Measurements from ENCODE around the gene TIMM17A.

TIMM17A gene

GRCh38 chr1:201982623-201983379 is 27.5 kb downstream of the TIMM17A start, which contains the start of gene RNPEP:
TSS of gene RNPEP (plus strand) at chr1:201982648. CDS start at chr1:201982667, 19 bp downstream.
- in situ Hi-C loops (cut with MboI; ENCODE audit: low sequenced_read_pairs) = no loop called here

- in situ Hi-C loops (cut with MboI; ENCODE audit: low sequenced_read_pairs) = no loop called here
These were observed 28.1 kb downstream of the TIMM17A start for GRCh38 chr1:201983380-201983805.

- in situ Hi-C loops (cut with MboI; ENCODE audit: low sequenced_read_pairs) = no loop called here
These were observed 29.1 kb downstream of the TIMM17A start for GRCh38 chr1:201984446-201984845.

- in situ Hi-C loops (cut with MboI; ENCODE audit: low sequenced_read_pairs) = no loop called here
These were observed 30.1 kb downstream of the TIMM17A start for GRCh38 chr1:201985355-201985754.

- in situ Hi-C loops (cut with MboI; ENCODE audit: low sequenced_read_pairs) = no loop called here
These were observed 33.3 kb downstream of the TIMM17A start for GRCh38 chr1:201988601-201989000.

GRCh38 chr1:201989354-201990128 is 34.2 kb downstream of the TIMM17A start:
- in situ Hi-C loops (cut with MboI; ENCODE audit: low sequenced_read_pairs) = no loop called here

- in situ Hi-C loops (cut with MboI; ENCODE audit: low sequenced_read_pairs) = no loop called here
These were observed 35.1 kb downstream of the TIMM17A start for GRCh38 chr1:201990427-201990826.

- in situ Hi-C loops (cut with MboI; ENCODE audit: low sequenced_read_pairs) = no loop called here
These were observed 44.4 kb downstream of the TIMM17A start for GRCh38 chr1:201999625-202000238.

- in situ Hi-C loops (cut with MboI; ENCODE audit: low sequenced_read_pairs) = no loop called here
These were observed 47.2 kb downstream of the TIMM17A start for GRCh38 chr1:202002507-202002906.

- in situ Hi-C loops (cut with MboI; ENCODE audit: low sequenced_read_pairs) = loop anchor here (5.0 kb wide), 1 partner anchor 118 kb away; the partner anchor contains the start of gene GPR37L1
These were observed 49.4 kb downstream of the TIMM17A start for GRCh38 chr1:202004711-202005110.

GRCh38 chr1:202005958-202006357 is 50.7 kb downstream of the TIMM17A start:
- in situ Hi-C loops (cut with MboI; ENCODE audit: low sequenced_read_pairs) = loop anchor here (5.0 kb wide), 1 partner anchor 116 kb away; the partner anchor contains the start of gene GPR37L1

GRCh38 chr1:202007304-202007703 is 52.0 kb downstream of the TIMM17A start:
- in situ Hi-C loops (cut with MboI; ENCODE audit: low sequenced_read_pairs) = loop anchor here (5.0 kb wide), 1 partner anchor 115 kb away; the partner anchor contains the start of gene GPR37L1

- in situ Hi-C loops (cut with MboI; ENCODE audit: low sequenced_read_pairs) = loop anchor here (5.0 kb wide), 1 partner anchor 114 kb away; the partner anchor contains the start of gene GPR37L1
These were observed 52.6 kb downstream of the TIMM17A start for GRCh38 chr1:202007805-202008489.

- in situ Hi-C loops (cut with MboI; ENCODE audit: low sequenced_read_pairs) = loop anchor here (5.0 kb wide), 1 partner anchor 113 kb away; the partner anchor contains the start of gene GPR37L1
These were observed 54.2 kb downstream of the TIMM17A start for GRCh38 chr1:202009326-202010179.

- in situ Hi-C loops (cut with MboI; ENCODE audit: low sequenced_read_pairs) = no loop called here
These were observed 55.1 kb downstream of the TIMM17A start, which contains the start of gene ELF3 for GRCh38 chr1:202010180-202011015. TSS of gene ELF3 (plus strand) at chr1:202010587. CDS start at chr1:202011137, 550 bp downstream.

GRCh38 chr1:202011994-202012393 is 56.7 kb downstream of the TIMM17A start:
- in situ Hi-C loops (cut with MboI; ENCODE audit: low sequenced_read_pairs) = no loop called here

- in situ Hi-C loops (cut with MboI; ENCODE audit: low sequenced_read_pairs) = no loop called here
These were observed 57.5 kb downstream of the TIMM17A start for GRCh38 chr1:202012544-202013478.
